ENCODE data around the gene LONP2.
"Not testable (repeated sequence)": the region's sequence is repeated elsewhere in the genome, so short reads cannot be mapped to it uniquely, and the experiment has no call there.

The LONP2 gene

DNA sequence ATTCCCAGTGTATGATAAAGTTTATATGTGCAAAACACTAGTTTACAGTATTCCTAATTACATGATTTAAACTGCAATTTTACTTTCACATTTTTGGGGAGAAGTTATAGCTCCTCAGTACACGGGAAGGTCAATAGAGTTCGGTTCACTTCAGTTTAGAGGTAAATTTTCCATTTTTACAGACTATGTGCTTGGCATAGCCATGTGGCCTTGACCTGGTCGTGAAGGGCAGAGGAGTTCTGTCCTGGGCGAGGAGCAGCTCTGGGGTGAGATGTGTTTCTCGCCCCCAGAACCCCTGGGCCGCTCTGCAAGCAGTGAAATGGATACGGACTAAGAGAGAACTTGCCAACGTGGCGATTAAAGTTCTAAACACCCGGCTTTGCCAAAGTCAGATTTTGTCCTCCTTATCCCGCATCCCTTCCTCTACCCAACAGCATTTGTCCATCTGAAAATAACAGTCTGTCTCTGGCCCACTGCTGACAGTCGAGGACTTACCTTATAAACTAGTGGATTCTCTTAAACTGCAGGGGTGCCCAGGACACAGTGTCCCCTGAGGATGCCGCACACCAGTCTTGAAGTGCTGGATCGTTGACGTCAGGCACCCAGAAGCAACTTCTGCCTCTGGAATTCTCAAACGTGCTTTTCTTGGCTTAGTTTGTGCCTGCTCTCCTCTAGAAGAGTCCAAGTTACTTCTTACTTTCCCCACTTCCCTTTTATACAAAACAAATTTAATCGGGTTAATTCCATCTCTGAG is 142.6 kb downstream of the LONP2 start:
- TF ChIP-seq, protein P1, sequence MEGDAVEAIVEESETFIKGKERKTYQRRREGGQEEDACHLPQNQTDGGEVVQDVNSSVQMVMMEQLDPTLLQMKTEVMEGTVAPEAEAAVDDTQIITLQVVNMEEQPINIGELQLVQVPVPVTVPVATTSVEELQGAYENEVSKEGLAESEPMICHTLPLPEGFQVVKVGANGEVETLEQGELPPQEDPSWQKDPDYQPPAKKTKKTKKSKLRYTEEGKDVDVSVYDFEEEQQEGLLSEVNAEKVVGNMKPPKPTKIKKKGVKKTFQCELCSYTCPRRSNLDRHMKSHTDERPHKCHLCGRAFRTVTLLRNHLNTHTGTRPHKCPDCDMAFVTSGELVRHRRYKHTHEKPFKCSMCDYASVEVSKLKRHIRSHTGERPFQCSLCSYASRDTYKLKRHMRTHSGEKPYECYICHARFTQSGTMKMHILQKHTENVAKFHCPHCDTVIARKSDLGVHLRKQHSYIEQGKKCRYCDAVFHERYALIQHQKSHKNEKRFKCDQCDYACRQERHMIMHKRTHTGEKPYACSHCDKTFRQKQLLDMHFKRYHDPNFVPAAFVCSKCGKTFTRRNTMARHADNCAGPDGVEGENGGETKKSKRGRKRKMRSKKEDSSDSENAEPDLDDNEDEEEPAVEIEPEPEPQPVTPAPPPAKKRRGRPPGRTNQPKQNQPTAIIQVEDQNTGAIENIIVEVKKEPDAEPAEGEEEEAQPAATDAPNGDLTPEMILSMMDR (IDR thresholded peaks at IDR 0.05; ENCODE audit: low read depth, low read length), result no peak
- no peak for DNase-seq (ENCODE audit: low read depth, low spot score)
- in situ Hi-C loops (cut with HindIII; ENCODE audit: low sequenced_read_pairs), result no loop called here
- H3K4me3 ChIP-seq (ENCODE audit: low read depth, low read length), result no peak overlapping the region

DNA sequence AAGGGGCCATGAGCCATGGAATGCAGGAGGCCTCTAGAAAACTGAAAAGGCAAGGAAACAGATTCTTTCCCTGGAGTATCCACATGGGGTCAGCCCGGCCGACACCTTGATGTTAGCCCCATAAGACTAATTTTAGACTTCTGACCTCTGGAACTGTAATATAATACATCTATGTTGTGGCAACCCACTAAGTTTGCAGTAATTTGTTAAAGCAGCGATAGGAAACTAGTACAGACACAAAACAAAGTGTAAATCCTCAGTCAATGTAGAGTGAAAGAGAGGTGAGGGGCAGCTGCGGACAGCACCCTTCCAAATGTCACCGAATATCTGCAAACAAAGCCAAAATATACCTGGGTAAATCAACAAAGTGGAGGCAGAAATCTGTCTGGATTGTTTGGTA is 148.3 kb downstream of the LONP2 start:
- TF ChIP-seq, protein P1 (IDR thresholded peaks at IDR 0.05; ENCODE audit: low read depth, low read length), result no peak
- in situ Hi-C loops (cut with HindIII; ENCODE audit: low sequenced_read_pairs), result no loop called here
- no peak overlapping the region for H3K4me3 ChIP-seq (ENCODE audit: low read depth, low read length)
- no peak for DNase-seq (ENCODE audit: low read depth, low spot score)

DNA sequence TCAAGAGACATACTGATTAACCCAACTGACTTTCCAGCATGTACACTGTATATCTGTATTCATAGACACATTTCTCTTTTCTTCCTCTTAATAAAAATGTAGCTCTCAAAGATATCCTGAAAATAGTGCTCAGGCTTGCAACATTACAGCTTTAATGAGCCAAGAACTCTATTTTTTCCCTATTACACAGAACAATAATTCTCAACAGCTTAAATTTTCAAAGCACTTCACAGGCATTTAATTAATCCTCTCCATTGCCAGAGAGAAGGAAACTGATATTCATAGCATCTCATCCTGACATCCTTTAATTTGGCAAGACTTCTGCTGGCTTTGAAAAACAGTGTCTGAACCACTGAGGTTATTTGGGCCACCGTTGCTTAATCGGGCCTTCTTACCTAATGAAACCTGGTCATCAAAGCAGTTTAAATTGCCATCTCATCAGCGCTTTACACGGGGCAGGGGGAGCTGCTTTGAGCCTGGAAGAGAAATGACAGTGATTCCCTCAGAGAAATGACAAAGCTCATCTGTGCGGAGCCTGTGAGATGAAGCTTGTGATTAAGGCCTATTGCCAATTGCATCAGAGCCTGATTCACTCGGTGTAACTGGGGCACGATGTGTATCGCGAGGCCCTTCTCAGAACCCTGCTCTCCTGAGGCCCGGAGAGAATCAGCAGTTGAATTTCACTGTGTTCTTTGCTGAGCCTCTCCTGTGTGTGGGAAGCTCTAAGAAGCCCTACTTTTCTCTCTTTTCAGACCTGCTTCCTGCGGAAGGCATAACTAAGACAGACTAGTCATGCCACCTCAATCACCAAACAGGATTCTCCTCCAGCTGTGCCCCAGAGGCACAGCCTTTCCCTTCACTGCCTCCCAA is 149.6 kb downstream of the LONP2 start:
- TF ChIP-seq, protein P1 (IDR thresholded peaks at IDR 0.05; ENCODE audit: low read depth, low read length), result no peak
- DNase-seq (ENCODE audit: low read depth, low spot score), result no peak
- in situ Hi-C loops (cut with HindIII; ENCODE audit: low sequenced_read_pairs), result no loop called here

DNA sequence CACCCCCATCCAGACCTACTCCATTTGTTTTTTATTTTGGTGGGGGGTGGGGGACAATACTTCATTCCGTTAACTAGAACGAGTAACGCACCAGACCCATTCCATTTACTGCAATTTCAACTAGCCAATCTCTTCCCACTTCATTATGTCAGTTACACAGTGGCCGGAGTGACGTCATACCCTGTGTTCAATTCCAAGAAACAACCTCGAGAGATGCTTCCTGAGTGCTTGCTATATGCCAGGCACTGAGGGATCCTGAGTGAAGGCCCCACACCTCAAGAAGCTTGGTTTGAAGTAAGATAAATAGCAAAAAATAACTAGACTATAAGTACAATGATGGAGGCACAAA is 150.2 kb downstream of the LONP2 start:
- no peak overlapping the region for H3K4me3 ChIP-seq (ENCODE audit: low read depth, low read length)
- DNase-seq (ENCODE audit: low read depth, low spot score), result no peak
- TF ChIP-seq, protein P1 (IDR thresholded peaks at IDR 0.05; ENCODE audit: low read depth, low read length), result no peak
- in situ Hi-C loops (cut with HindIII; ENCODE audit: low sequenced_read_pairs), result no loop called here

More for the DNA sequence above, 149.6 kb downstream of the LONP2 start:
- no peak overlapping the region for H3K4me3 ChIP-seq (ENCODE audit: low read depth, low read length)

DNA sequence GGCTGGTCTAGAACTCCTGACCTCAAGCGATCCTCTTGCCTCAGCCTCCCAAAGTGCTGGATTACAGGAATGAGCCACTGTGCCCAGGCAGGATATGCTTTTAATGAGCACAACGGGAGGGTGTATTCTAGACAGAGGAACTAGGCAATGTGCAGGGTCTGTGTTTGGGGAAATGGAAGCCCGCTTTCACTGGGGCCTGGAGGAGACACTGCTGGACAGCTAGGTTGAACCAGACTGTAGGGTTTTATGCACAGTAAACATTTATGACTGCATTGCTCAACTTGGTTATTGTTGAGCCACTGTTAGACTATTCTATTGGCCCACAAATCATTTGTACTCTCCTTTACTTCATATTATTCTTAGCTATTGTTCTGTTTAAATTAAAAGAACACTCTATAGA is 151.3 kb downstream of the LONP2 start:
- DNase-seq (ENCODE audit: low read depth, low spot score), result no peak
- H3K4me3 ChIP-seq (ENCODE audit: low read depth, low read length), result no peak overlapping the region
- TF ChIP-seq, protein P1 (IDR thresholded peaks at IDR 0.05; ENCODE audit: low read depth, low read length), result no peak
- in situ Hi-C loops (cut with HindIII; ENCODE audit: low sequenced_read_pairs), result no loop called here

DNA sequence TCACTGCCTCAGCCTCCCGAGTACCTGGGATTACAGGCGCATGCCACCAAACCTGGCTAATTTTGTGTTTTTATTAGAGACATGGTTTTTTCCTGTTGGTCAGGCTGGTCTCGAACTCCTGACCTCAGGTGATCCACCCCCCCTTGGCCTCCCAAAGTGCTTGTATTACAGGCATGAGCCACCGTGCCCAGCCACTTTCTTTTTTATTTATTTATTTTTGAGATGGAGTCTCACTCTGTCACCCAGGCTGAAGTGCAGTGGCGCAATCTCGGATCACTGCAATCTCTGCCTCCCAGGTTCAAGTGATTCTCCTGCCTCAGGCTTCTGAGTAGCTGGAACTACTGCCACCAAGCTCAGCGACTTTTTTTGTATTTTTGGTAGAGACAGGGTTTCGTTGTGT is 158.4 kb downstream of the LONP2 start:
- H3K4me3 ChIP-seq (ENCODE audit: low read depth, low read length); DNase-seq (ENCODE audit: low read depth, low spot score); in situ Hi-C loops (cut with HindIII; ENCODE audit: low sequenced_read_pairs): not testable (repeated sequence)

DNA sequence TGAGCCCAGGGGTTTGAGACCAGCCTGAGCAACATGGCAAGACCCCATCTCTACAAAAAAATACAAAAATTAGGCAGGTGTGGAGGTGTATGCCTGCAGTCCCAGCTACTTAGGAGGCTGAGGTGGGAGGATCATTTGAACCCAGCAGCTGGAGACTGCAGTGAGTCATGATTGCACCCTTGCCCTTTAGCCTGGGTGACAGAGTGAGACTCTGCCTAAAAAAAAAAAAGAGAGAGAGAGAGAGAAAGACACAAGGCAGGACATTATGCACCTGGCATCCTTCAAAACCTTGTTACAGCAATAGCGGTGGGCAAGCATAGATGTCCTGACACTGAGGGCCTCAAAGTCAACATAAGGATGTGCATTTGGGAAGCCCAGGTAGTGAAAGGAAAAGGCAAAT is 161.1 kb downstream of the LONP2 start:
- TF ChIP-seq, protein P1 (IDR thresholded peaks at IDR 0.05; ENCODE audit: low read depth, low read length), result no peak
- DNase-seq (ENCODE audit: low read depth, low spot score), result no peak
- in situ Hi-C loops (cut with HindIII; ENCODE audit: low sequenced_read_pairs), result no loop called here
- no peak overlapping the region for H3K4me3 ChIP-seq (ENCODE audit: low read depth, low read length)
